ENCODE measurements around the gene FSHR. TPM values are rescaled to one million over a fixed set of nuclear protein-coding genes. Genes with fewer than 3 reads are reported as not detected.

FSHR gene
- polyA plus RNA-seq, 3 donors, result 0.16 TPM; not detected in 2

- DNase-seq, result no peak
These were observed 199.4 kb downstream of the FSHR start for GRCh38 chr2:48954935-48955334.

- no peak for DNase-seq
These were observed 200.0 kb downstream of the FSHR start for GRCh38 chr2:48954311-48954710.

- no peak for DNase-seq
These were observed 201.7 kb downstream of the FSHR start for GRCh38 chr2:48952614-48953013.

- DNase-seq, result no peak
These were observed 202.2 kb downstream of the FSHR start for GRCh38 chr2:48952143-48952542.

GRCh38 chr2:48948400-48949125 lies 205.8 kb downstream of the FSHR start:
- DNase-seq, result no peak

GRCh38 chr2:48946449-48947048 lies 207.8 kb downstream of the FSHR start:
- peak; percentile 45 for DNase-seq

- DNase-seq, result no peak
These were observed 209.4 kb downstream of the FSHR start for GRCh38 chr2:48944956-48945355.

GRCh38 chr2:48943436-48943835 lies 210.9 kb downstream of the FSHR start:
- DNase-seq, result no peak

GRCh38 chr2:48941908-48942307 lies 212.4 kb downstream of the FSHR start:
- no peak for DNase-seq

- no peak for DNase-seq
These were observed 212.9 kb downstream of the FSHR start for GRCh38 chr2:48941456-48941855.

- no peak for DNase-seq
These were observed 213.7 kb downstream of the FSHR start for GRCh38 chr2:48940606-48941005.

GRCh38 chr2:48939232-48939631 lies 215.1 kb downstream of the FSHR start:
- DNase-seq, result no peak

GRCh38 chr2:48938231-48938630 lies 216.1 kb downstream of the FSHR start:
- DNase-seq, result no peak

GRCh38 chr2:48934807-48935206 lies 219.5 kb downstream of the FSHR start:
- DNase-seq, result no peak

GRCh38 chr2:48933828-48934497 lies 220.4 kb downstream of the FSHR start:
- no peak for DNase-seq

GRCh38 chr2:48932667-48933066 lies 221.6 kb downstream of the FSHR start:
- no peak for DNase-seq

- no peak for DNase-seq
These were observed 224.6 kb downstream of the FSHR start for GRCh38 chr2:48929571-48930301.

GRCh38 chr2:48927355-48927754 lies 227.0 kb downstream of the FSHR start:
- no peak for DNase-seq

GRCh38 chr2:48915884-48916283 lies 238.4 kb downstream of the FSHR start:
- DNase-seq, result no peak

- DNase-seq, result no peak
These were observed 239.1 kb downstream of the FSHR start for GRCh38 chr2:48915227-48915626.

- no peak for DNase-seq
These were observed 239.7 kb downstream of the FSHR start for GRCh38 chr2:48914477-48915089.

Measured in renal pelvis (tissue), 4 donors.